ENCODE results near the gene SLC25A10. TPM values are rescaled to one million over a fixed set of nuclear protein-coding genes. Genes with fewer than 3 reads are reported as not detected.
A peak's percentile ranks its signal among the peaks of the same experiment; 100 is the strongest.

SLC25A10 gene
- total RNA-seq, 1 donor from 2014 or later, result 7.4 TPM

DNA sequence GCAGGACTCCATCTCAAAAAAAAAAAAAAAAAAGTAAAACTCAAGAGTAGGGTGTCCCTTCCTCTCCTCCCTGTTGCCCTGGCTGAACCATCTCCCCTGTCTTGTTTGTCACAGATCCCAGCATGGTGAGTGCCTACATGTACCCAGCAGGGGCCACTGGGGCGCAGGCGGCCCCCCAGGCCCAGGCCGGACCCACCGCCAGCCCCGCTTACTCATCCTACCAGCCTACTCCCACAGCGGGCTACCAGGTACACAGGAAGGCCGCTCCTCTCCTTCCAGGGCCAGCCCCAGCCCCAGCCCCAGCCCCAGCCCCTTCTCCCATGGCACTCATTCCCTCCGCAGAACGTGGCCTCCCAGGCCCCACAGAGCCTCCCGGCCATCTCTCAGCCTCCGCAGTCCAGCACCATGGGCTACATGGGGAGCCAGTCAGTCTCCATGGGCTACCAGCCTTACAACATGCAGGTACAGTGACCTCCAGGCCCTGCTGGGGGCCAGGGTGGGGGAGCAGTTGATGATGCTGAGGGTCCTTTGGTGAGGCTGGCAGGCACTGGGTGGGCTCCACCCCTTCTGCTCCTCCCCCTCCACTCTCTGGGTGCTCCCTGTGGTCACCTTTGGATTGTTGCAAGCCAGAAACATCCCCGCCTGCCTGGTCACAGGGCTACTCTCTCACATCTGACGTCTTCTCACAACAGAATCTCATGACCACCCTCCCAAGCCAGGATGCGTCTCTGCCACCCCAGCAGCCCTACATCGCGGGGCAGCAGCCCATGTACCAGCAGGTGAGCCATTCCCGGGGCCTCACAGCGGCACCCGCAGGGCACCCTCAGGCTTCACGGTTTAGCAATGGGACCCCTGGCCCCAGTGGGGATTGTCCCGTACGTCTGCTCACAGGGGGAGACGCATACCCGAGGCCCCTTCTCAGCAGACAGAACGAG lies 11.5 kb upstream of the SLC25A10 start:
- ATAC-seq (no peak), DNase-seq (ENCODE audit: missing footprints) (no peak)
- intact Hi-C loops (cut with DNase I), result no loop called here

GRCh38 chr17:81701288-81702071 lies 10.6 kb upstream of the SLC25A10 start:
- ATAC-seq (no peak), DNase-seq (ENCODE audit: missing footprints) (no peak)
- intact Hi-C loops (cut with DNase I), result no loop called here

GRCh38 chr17:81702934-81703746 lies 8.9 kb upstream of the SLC25A10 start, which contains the start of gene MRPL12:
Gene MRPL12 (plus strand): TSS chr17:81703367. CDS start chr17:81703502, 135 bp downstream.
- ATAC-seq (peak; percentile 94), DNase-seq (ENCODE audit: missing footprints) (peak; percentile 97)
- intact Hi-C loops (cut with DNase I), result no loop called here

DNA sequence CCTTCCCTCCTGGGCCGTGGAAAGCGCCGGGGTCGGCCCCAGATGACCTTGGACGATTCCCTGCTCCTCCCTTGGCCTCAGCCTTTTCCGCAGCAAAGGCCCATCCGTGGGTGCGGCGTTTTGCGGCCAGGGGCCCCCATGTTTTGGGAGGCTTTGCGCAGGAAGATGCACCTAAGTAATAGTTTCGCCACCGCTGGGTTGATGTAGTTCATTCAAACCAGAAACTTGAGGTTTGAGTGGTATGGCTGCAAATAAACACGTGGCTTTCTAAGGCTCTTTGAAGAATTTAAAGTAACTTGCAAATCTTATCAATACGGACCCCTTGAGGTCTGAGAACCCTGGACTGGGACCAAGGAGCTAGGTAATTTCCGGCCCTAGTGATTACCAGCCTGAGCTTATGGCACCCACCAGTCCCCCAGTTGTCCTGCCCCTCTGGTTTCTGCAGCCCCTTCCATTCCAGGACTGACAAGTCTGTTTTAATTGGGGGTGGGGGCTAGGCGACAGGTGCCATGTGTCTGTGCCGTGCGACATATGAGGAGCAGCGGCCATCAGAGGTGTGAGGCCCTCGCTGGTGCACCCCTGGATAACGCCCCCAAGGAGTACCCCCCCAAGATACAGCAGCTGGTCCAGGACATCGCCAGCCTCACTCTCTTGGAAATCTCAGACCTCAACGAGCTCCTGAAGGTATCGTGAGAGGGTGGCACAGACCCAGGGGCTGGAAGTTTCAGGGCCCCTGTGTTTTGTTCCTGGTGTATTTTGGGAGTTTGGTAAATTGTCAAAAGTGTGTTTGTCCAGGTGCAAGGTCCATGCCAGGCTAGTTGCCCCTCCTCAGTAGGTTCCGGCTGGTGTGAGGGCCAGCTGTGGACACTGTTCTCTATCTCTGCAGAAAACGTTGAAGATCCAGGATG lies 8.1 kb upstream of the SLC25A10 start:
- ATAC-seq (no peak), DNase-seq (ENCODE audit: missing footprints) (no peak)
- intact Hi-C loops (cut with DNase I), result no loop called here

DNA sequence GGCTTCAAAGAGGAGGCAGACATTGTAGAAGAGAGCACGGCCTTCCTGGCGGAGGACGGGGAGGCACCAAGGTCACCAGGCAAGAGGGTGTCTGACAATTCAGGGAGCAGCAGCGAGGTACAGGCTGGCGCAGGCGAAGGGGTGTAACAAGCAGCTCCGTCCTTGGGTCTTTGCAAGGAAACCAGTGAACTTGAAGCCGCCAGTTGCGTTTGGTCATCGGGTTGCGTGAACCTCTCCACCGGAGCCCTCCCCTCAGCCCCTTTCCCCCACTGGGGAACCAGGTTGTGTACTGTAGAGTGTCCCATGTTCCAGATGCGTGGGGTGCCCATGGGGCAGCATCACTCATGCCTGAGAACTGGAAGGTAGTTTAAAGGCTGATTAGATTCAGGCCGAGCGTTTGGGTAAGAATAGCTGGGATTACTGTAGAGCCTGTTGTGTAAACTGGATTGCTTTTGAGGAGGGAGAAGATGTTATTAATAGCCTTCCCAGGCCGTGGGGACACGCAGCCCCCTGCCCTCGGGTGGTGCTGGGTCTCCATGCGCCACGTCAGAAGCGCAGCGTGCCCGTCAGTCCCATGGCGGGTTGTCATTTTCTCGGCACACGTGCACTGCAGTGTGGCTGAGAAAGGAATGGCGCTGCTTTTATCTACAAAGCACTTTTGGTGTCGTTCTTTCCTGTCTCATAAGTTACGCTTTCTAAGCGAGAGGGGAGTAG lies 6.4 kb upstream of the SLC25A10 start:
- intact Hi-C loops (cut with DNase I), result no loop called here
- no peak for DNase-seq (ENCODE audit: missing footprints)
- ATAC-seq, result no peak

DNA sequence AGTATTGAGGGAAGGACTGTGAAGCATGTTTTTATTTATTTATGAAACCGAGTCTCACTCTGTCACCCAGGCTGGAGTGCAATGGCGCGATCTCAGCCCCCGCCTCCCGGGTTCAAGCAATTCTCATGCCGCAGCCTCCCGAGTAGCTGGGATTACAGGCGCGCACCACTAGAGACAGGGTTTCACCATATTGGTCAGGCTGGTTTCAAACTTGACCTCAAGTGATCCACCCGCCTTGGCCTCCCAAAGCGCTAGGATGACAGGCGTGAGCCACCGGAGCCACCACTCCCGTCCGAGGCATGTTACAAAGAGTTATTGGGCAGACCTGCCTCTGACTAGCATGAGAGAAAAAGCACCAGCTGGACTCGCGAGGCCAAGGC lies 5.9 kb upstream of the SLC25A10 start:
- intact Hi-C loops (cut with DNase I), result no loop called here
- no peak for ATAC-seq

DNA sequence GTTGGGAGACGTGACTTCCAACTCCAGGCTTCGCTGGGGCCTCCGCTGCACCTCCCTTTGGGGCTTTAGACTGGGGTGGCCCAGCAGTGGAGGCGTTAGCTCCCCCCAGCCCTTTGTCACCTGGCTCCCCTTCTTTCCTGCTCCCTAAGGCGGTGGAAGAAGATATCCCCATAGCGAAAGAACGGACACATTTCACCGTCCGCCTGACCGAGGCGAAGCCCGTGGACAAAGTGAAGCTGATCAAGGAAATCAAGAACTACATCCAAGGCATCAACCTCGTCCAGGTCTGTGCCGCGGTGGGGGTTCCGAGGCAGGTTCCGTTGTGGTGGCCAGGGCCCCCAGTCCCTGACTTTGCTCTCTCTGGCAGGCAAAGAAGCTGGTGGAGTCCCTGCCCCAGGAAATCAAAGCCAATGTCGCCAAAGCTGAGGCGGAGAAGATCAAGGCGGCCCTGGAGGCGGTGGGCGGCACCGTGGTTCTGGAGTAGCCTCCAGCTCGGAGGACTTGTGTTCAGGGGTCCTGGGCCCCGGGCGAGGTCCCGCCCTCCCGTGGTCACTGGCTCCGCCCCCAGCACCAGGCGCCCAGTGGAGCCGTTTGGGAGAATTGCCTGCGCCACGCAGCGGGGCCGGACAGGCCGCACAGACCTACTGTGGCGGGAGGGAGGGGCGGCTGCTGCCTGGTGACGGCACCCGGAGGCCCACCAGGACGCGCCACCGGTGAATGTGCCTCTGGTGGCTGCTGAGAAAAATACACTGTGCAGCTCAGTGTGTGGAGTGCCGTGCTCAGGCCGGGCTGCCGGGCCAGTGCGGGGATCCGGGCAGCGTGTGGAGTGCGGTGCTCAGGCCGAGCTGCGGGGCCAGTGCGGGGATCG lies 5.1 kb upstream of the SLC25A10 start:
- no peak for DNase-seq (ENCODE audit: missing footprints)
- intact Hi-C loops (cut with DNase I), result no loop called here
- ATAC-seq, result no peak

More for the DNA sequence above, 5.9 kb upstream of the SLC25A10 start:
- no peak for DNase-seq (ENCODE audit: missing footprints)

GRCh38 chr17:81707725-81708646 lies 4.1 kb upstream of the SLC25A10 start:
- DNase-seq (ENCODE audit: missing footprints) (no peak), ATAC-seq (no peak)
- intact Hi-C loops (cut with DNase I), result no loop called here

DNA sequence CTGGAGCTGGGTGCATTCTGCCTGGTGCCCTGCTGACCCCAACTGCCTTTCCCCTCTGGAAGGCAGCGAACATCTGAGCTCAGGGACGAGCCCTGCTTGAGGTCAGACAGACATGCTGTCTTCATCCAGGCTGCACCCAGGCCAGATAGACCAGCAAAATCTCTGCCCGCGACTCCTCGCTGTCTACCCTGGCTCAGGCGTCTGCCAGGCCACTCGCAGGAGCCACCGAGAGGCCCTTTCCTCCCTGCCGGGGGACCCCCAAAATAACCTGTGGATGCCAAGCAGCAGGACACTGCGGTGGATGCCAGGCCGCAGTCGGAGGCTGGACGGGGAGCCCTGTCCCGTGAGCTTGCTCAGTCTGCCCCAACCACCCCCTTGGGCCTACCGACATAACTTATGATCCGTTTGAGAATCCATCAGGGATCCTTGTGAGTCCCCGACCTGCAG lies 3.3 kb upstream of the SLC25A10 start:
- intact Hi-C loops (cut with DNase I), result no loop called here
- DNase-seq (ENCODE audit: missing footprints) (no peak), ATAC-seq (no peak)

DNA sequence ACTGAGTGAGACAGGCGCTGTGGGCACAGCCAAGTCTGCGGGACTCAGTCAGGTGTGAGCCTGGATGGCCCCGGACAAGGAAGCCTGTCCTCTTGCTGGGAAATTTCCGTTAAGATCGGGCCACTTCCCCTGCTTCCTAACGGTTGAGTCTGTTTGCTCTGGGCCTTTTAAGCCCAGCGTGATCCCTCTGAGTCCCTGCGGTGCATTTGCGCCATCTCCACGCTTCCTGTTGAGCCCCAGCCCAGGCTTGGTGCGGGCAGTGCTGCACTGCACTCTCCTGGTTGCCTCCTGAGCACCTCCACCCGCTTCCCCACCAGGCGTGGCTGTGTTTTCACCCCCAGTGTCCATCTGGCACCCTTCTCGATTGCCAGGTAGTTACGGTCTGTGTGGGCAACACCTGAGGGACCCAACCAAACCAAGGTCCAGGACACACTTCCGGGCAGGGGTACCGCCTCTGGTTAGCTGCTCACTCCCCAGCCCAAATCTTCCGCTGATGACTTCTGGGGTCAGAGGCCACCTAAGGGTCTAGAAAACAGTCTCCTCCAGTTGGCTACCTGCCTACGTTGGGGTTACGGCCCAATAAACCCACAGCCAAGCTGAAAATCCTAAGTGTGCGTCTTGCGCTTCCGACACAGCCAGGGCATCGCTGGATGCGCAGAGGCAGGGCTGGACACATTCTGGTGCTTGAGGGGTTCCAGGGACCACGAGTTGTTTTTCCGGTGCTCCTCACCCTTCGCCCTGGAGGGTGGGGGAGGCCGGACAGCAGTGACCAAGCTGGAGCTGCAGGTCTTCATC lies 1.4 kb upstream of the SLC25A10 start:
- intact Hi-C loops (cut with DNase I), result no loop called here
- no peak for DNase-seq (ENCODE audit: missing footprints)
- ATAC-seq, result no peak

- DNase-seq (ENCODE audit: missing footprints) (peak; percentile 75), ATAC-seq (no peak)
- intact Hi-C loops (cut with DNase I), result no loop called here
Observed at GRCh38 chr17:81712468-81713003, 452 bp downstream of the SLC25A10 start.

DNA sequence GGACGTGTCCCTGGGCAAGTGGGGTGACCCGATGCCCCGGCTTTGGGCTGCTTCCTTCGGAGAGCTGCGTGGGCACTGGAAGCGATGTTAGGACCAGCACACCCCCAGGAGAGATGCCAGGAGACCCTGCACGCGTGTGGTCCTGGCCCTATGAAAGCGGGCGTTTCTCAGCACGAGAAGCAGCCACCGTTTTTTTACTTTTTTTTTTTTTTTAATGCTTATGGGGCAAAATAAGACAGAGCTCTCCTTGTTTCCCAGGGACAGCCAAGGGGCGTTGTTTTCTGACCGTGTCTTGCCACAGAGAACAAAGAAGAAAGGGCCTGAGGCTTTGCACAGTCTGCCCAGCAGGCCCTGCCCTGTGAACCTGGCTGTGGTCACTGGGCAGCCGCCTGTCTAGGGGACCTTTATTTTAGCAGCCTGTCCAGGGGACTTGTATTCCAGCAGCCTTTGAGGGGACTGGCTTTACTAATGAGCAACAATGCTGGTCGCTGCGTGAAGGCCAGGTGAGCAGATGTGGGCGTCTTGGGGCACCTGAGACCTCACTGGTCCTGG lies 996 bp downstream of the SLC25A10 start:
- intact Hi-C loops (cut with DNase I), result no loop called here

DNA sequence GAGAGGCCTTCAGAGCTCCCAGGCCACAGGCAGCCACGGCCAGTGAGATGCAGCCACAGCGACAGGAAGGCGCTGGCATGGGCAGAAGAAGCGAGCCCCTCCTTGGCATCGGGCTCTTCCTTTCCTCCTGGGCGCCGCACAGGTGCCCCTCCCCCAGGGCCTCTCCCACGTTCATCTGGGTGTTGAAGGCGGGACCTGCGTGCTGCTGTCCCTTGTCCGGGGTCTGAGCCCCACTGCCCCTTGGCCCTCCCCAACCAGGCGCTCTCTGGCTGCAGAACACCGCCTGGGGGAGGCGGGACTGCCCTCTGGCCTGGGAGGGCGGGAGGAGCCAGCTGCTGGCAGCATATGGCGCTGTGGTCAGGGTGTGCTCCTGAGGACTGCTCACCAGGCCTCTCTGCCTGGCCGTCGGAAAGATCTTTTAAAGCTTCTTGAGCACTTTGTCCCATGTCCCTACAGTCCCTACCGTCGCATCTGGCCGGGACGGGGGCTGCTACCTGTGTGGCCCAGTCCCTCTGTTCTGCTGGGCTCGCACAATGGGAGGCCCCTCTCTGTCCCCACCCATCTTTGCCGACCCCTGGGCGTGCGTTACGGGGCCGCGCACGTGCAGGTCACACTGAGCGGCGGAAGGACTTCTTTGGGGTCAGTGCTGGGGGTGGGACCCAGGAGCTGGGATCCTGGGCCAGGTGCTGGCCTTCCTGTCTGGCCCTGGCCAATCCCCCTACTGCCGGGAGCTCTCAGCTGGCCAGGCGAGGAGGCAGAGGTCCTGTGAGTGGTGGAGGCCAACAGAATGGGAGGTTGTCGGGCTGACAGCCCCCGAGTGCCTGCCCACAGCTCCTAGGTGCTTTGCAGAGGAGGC lies 1.7 kb downstream of the SLC25A10 start:
- intact Hi-C loops (cut with DNase I), result no loop called here
- no peak for DNase-seq (ENCODE audit: missing footprints)
- no peak for ATAC-seq

More for the DNA sequence above, 996 bp downstream of the SLC25A10 start:
- no peak for ATAC-seq
- no peak for DNase-seq (ENCODE audit: missing footprints)
